ENCODE data around the gene ZDHHC3.
A peak's percentile ranks its signal among the peaks of the same experiment; 100 is the strongest.

The ZDHHC3 gene

DNA sequence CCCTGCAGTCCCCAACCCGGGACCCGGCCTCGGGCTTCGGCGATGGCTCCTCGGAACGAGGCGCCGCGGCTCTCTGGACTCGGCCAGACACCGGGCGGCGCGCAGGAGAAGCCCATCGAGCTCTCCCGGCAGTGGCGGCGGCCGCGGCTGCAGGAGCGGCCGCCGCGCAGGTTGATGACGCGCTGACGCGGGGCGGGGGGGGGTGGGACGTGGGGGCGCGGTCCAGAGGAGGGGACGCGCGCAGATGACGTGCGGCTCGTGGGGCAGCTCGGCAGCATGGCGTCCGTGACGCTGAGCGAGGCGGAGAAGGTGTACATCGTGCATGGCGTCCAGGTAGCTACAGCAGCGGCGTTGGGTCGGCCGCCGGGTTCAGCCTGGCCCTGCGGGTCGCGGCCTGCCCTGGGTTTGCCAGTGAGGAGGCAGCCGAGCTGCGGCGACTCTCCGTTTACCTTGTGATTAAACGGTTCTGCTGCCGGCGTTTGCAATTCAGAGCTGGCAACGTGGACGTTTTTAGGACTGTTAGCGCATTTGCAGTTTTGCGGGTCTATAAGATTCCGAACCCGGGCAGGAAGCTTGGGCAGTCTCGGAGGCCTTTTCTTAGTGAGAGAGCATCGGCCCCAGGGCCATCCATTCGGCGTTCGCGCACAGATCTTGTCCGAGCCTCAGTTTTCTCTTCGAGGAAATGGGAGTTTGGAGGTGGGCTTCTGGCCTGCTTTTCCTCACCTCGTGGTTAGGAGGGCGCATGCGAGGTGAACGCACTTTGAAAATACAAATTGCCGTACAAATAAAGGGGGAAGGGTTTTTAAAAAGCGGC lies at the start of gene ZDHHC3, which contains the start of gene EXOSC7:
TSS of gene ZDHHC3 (minus strand) at position 173 of the 814 bp plus-strand sequence. CDS start 16,738 bp downstream, outside the sequence.
TSS of gene EXOSC7 (plus strand) at position 243 of the 814 bp plus-strand sequence. CDS start at position 277, 34 bp downstream.
- DNase-seq = peak; percentile 89

- DNase-seq = no peak
Measured at GRCh38 chr3:45024542-45025255, 48.7 kb upstream of the ZDHHC3 start.

DNA sequence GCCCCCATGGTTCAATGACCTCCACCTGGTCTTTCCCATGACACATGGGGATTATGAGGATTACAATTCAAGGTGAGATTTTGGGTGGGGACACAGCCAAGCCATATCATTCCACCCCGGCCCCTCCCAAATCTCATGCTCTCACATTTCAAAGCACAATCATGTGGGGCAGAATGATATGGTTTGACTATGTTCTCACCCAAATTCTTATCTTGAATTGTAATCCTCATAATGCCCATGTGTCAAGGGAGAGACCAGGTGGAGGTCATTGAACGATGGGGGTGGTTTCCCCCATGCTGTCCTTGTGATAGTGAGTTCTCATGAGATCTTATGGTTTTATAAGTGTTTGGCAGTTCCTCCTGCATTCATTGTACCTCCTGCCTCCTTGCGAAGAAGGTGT lies 47.7 kb upstream of the ZDHHC3 start:
- DNase-seq = no peak

GRCh38 chr3:45021524-45022297 lies 45.7 kb upstream of the ZDHHC3 start:
- no peak for DNase-seq

GRCh38 chr3:45020534-45020933 lies 44.6 kb upstream of the ZDHHC3 start:
- DNase-seq = no peak

DNA sequence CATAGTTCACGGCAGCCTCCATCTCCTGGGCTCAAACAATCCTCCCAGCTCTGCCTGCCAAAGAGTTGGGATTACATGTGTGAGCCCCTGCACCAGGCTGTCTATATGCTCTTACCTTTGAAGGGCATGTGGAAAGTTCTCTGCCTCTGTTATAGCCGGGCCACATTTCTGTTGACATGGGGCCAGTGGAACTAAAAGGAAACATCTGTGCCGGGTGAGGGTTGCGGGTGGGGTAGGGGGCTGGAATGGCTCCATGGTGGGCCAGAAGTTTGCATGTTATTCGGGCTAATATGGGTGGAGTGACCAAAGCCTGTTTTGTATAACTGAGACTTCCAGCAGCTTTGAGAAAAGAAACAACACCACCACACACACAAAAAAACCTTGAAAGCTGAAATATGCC lies 41.8 kb upstream of the ZDHHC3 start:
- DNase-seq = no peak

DNA sequence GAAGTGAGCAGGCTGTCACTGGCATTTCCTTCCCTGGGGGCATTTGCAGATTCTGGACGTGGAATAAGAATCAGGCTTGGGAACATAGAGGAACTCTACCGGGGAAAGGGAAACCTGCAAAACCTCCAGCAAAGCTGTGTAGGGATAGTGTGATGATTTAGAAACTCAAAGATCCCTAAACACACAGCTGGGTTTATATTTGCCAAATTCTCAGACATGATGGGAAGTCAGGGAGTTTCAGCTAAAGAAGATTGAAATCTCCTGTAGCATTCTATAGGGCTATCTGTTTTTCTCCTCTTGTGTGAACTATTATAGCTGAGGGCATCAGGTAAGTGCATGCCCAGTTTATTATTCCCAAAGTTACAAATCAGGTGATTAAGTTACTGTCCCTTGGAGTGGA lies 40.9 kb upstream of the ZDHHC3 start:
- DNase-seq = no peak

- DNase-seq = no peak
Measured at GRCh38 chr3:45012577-45012976, 36.6 kb upstream of the ZDHHC3 start.

GRCh38 chr3:45011756-45012508 lies 36.0 kb upstream of the ZDHHC3 start:
- no peak for DNase-seq

GRCh38 chr3:45010811-45011333 lies 34.9 kb upstream of the ZDHHC3 start:
- no peak for DNase-seq

DNA sequence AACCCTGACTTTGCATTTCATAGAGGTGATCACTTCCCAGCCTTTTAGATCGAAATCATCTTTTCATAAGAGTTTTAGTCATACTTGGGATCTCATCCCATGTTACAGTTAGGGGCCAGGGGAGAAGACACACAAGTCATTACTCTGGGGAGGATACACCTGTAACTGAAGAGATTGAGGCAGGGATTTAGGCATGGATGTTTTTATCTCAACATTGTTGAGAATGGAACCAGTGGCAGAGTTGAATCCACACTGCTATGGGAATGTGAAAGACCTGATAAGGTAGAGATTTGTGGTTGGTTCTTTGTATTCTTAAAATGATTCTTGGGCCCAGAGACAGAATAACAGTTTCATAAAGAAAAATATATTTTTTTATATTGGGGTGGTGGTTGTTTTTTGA lies 33.9 kb upstream of the ZDHHC3 start:
- no peak for DNase-seq

GRCh38 chr3:45008117-45008516 lies 32.1 kb upstream of the ZDHHC3 start:
- DNase-seq = no peak

DNA sequence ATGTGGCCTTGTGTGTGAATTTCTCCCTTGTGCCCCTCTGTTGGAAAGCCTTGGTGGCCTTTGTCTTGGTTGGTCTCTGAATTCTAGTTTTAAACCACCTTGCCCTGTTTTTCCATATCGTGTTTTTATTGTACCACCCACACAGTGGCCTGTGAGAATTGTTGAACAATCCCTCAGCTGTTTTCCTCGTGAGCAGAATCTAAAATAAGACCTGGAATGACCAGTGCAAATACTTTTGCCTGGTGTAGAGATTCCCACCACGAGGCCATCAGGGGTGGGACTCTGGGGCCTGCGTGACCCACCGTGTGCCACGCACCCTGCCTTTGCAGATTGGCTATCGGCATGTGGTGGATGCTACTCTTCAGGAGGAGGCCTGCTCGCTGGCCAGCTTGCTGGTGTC lies 31.1 kb upstream of the ZDHHC3 start:
- DNase-seq = no peak

GRCh38 chr3:45003859-45004258 lies 27.9 kb upstream of the ZDHHC3 start:
- DNase-seq = no peak

DNA sequence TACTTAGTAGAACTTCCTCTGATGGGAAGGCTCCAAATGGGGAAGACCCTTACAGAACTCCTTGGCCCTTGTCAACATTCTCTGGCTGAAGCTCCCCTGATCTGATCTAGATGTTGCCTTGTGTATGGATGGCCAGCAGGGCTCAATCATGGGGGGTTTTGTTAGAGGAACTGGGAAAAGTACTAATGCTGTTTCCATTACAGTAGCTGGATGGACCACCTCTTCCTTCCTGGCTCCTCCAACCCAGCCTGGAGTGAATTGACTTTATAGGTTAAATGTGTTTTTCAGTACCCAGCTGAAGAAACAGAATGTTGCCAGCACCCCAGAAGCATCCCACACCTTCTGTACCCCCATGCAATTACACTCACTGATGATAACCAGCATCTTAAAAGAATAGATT lies 27.4 kb upstream of the ZDHHC3 start:
- no peak for DNase-seq

- DNase-seq = no peak
Measured at GRCh38 chr3:45002720-45003119, 26.7 kb upstream of the ZDHHC3 start.

GRCh38 chr3:45002139-45002660 lies 26.2 kb upstream of the ZDHHC3 start:
- DNase-seq = no peak

- no peak for DNase-seq
Measured at GRCh38 chr3:45001738-45002137, 25.8 kb upstream of the ZDHHC3 start.

DNA sequence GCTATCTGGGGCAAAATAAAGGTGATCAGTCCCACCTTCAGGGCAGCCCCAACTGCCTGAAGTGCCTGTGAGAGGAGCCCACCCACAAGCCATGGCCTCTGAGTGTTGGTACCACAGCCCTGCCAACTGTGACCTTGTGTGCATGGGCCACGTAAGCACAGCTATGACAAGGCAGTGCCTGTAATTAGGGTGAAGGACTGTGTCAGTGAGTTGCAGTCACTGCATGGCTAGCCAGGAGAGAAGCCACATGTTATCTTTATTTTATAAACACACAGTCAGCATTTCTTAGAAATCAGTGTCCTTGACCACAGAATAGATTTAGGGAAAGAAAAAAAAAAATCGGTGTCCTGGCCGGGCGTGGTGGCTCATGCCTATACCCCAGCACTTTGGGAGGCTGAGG lies 24.8 kb upstream of the ZDHHC3 start:
- DNase-seq = no peak

DNA sequence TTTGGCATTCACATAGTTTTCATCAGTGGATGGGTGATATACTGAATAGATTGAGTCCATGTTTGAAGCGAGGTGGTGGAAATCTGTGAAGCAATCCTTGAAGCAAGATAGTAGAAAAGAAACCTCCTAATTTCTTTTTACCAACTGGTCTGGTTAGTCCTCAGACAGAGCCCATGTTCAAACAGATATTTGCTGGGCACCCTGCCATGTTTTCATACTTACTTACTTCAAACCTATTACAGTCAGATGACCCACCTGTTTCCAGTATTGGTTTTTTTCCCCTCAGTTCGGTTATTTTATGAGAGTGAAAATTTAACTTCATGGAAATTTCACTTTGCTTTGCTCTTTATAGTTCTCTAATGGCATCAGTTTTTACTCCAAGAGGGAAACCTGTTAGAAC lies 23.8 kb upstream of the ZDHHC3 start:
- DNase-seq = no peak

DNA sequence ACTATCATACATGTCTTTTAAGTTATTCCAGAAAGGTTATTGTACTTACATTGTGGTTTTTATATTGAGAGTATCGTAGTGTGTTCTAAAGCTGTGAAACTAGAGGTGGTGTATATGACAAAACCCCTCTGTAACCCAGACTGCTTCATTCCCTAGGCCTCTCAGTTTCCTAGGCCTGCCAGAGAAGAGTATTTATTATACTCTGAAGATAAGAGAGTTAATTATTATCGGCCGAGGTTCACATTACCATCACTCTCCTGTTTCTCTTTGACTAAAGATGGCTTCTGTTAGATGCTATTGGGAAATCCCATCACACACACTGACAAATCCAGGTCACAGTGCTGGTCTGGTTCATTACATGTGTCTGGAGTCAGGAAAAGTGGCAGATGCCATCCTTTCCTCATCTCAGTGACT lies 20.6 kb upstream of the ZDHHC3 start:
- no peak for DNase-seq

DNA sequence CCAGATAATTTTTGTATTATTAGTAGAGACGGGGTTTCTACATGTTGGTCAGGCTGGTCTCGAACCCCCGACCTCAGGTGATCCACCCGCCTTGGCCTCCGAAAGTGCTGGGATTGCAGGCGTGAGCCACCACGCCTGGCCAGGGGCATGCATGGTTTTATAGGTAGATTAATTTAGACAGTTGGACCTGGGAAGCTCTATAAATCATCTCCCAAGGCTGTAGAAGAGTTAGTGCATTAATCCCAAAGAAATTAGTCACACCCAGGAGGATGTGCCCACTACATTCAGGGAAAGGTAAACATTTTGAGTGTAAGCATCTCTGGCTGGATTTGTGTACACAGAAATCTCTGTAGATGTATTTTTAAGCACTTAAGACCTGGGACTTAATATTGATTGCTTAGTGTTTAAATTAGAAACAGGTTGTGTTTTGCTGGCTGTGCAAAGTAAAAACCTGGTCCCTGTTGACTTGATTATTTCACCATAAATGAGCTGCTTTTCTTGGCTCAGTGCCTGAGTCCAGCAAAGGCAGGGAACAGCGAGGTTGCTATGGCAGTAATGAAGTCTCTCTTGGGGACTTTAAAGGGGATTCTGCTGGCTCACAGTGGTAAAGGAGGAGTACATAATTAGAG lies 19.3 kb upstream of the ZDHHC3 start:
- DNase-seq = no peak
